ENCODE data around the gene SMARCE1.

GRCh38 chr17:40659911-40660310, 12.3 kb upstream of the SMARCE1 start:
- TF ChIP-seq POLR2A (IDR thresholded peaks at IDR 0.05; ENCODE audit: low read length): no peak
- no peak for TF ChIP-seq GATA1 (IDR thresholded peaks at IDR 0.05; ENCODE audit: low read depth, low read length)
